GM19239 (cell line): ENCODE data around the gene RSRC2.
"Not testable (repeated sequence)": the region's sequence is repeated elsewhere in the genome, so short reads cannot be mapped to it uniquely, and the experiment has no call there.

Source experiments
- DNase-seq: peaks from one replicate; pipeline ENCODE4 v3.0.0; 2011; ENCODE audit warnings: low spot score; ENCODE audit not compliant: insufficient read length
- FAIRE-seq: peaks from 2 replicates; lab custom pipeline; 2011; peaks lifted over from hg19 to GRCh38; lab: Jason Lieb, UNC

RSRC2 gene

GRCh38 chr12:122526683-122527477, at the start of gene RSRC2, which contains the start of gene KNTC1:
TSS of gene RSRC2 (minus strand) at chr12:122526936. CDS start at chr12:122526853, 83 bp downstream.
TSS of gene KNTC1 (plus strand) at chr12:122527249. CDS start at chr12:122530064, 2,815 bp downstream.
- DNase-seq (peak; percentile 68), FAIRE-seq (peak; percentile 96)

GRCh38 chr12:122571821-122572220, 45.1 kb upstream of the RSRC2 start:
- DNase-seq (no peak), FAIRE-seq (no peak)

- not testable (repeated sequence) for FAIRE-seq, DNase-seq
Measured at GRCh38 chr12:122570006-122570405, 43.3 kb upstream of the RSRC2 start.

GRCh38 chr12:122569288-122569687, 42.6 kb upstream of the RSRC2 start:
- FAIRE-seq (no peak), DNase-seq (no peak)

- not testable (repeated sequence) for FAIRE-seq
Measured at GRCh38 chr12:122566816-122567215, 40.1 kb upstream of the RSRC2 start.

GRCh38 chr12:122563361-122563760, 36.6 kb upstream of the RSRC2 start:
- FAIRE-seq (no peak), DNase-seq (no peak)

More at GRCh38 chr12:122566816-122567215, 40.1 kb upstream of the RSRC2 start:
- not testable (repeated sequence) for DNase-seq

- DNase-seq (no peak), FAIRE-seq (peak; percentile 28)
Measured at GRCh38 chr12:122560138-122560537, 33.4 kb upstream of the RSRC2 start.

- peak; percentile 94 for FAIRE-seq
- no peak for DNase-seq
Measured at GRCh38 chr12:122558745-122559641, 32.3 kb upstream of the RSRC2 start.

GRCh38 chr12:122547330-122547729, 20.6 kb upstream of the RSRC2 start:
- FAIRE-seq (no peak), DNase-seq (no peak)

- peak; percentile 32 for DNase-seq
- FAIRE-seq, result peak; percentile 83
Measured at GRCh38 chr12:122545855-122546254, 19.1 kb upstream of the RSRC2 start.

- FAIRE-seq, result no peak
Measured at GRCh38 chr12:122544537-122544936, 17.8 kb upstream of the RSRC2 start.

GRCh38 chr12:122538496-122538895, 11.8 kb upstream of the RSRC2 start:
- FAIRE-seq, result no peak
- DNase-seq, result no peak

More at GRCh38 chr12:122544537-122544936, 17.8 kb upstream of the RSRC2 start:
- no peak for DNase-seq

- no peak for DNase-seq
- FAIRE-seq, result no peak
Measured at GRCh38 chr12:122537021-122537420, 10.3 kb upstream of the RSRC2 start.

- DNase-seq, result no peak
- FAIRE-seq, result no peak
Measured at GRCh38 chr12:122533856-122534255, 7.1 kb upstream of the RSRC2 start.

GRCh38 chr12:122528992-122529391, 2.3 kb upstream of the RSRC2 start:
- no peak for FAIRE-seq
- no peak for DNase-seq

GRCh38 chr12:122528582-122528981, 1.8 kb upstream of the RSRC2 start:
- FAIRE-seq, result no peak
- no peak for DNase-seq

- DNase-seq, result no peak
Measured at GRCh38 chr12:122527478-122527944, 775 bp upstream of the RSRC2 start.

GRCh38 chr12:122523846-122524718, 2.7 kb downstream of the RSRC2 start:
- FAIRE-seq (no peak), DNase-seq (no peak)

More at GRCh38 chr12:122527478-122527944, 775 bp upstream of the RSRC2 start:
- FAIRE-seq, result no peak

GRCh38 chr12:122523280-122523679, 3.5 kb downstream of the RSRC2 start:
- DNase-seq (no peak), FAIRE-seq (no peak)

- FAIRE-seq, result no peak
- DNase-seq, result no peak
Measured at GRCh38 chr12:122520676-122521075, 6.1 kb downstream of the RSRC2 start.
